Prostate gland (tissue), 2 donors: ENCODE results near the gene EIF2AK2. TPM values are rescaled to one million over a fixed set of nuclear protein-coding genes. Genes with fewer than 3 reads are reported as not detected.
"Not testable (repeated sequence)": the region's sequence is repeated elsewhere in the genome, so short reads cannot be mapped to it uniquely, and the experiment has no call there.

ENCODE experiments used
- DNase-seq: peaks from one replicate; pipeline ENCODE4 v3.0.0-alpha.2; 2019; ENCODE audit warnings: low spot score
- H3K27ac ChIP-seq, 2 donors: fragments of 200-600 bp; sonication (generic); 2 replicates each; pipeline ENCODE4 v1.5.1; 2017 to 2019
- H3K27me3 ChIP-seq: fragments of 200-600 bp; sonication (generic); replicated peaks from 2 replicates; pipeline ENCODE4 v1.5.1; 2019; ENCODE audit not compliant: insufficient read depth
- H3K36me3 ChIP-seq, 2 donors: fragments of 200-600 bp; sonication (generic); 1 replicate in 1 of 2; 2 replicates in 1 of 2; pipeline versions ENCODE4 v1.5.1 to v1.8.1; 2017 to 2019
- H3K4me1 ChIP-seq: fragments of 200-600 bp; sonication (generic); replicated peaks from 2 replicates; pipeline ENCODE4 v1.5.1; 2019
- H3K4me3 ChIP-seq, 2 donors: fragments of 200-600 bp; sonication (generic); 2 replicates each; pipeline ENCODE4 v1.5.1; 2017 to 2019
- H3K9me3 ChIP-seq: fragments of 200-600 bp; sonication (generic); 2 replicates; pipeline ENCODE4 v1.5.1; 2017
- CTCF ChIP-seq, 4 experiments: fragments of 200-600 bp in 2 of 4; fragments of 450-650 bp in 2 of 4; sonication (generic) in 2 of 4; IDR thresholded peaks; 1 replicate in 3 of 4; 2 replicates in 1 of 4; pipeline ENCODE4 v1.5.1; 2016 to 2019; ENCODE audit warnings: antibody characterized with exemption in 4 of 4, mild to moderate bottlenecking in 2 of 4, moderate library complexity in 2 of 4
- POLR2A ChIP-seq: fragments of 450-650 bp; IDR thresholded peaks from one replicate; pipeline ENCODE4 v1.6.1; 2016; ENCODE audit warnings: antibody characterized with exemption, mild to moderate bottlenecking
- POLR2AphosphoS5 ChIP-seq: sonication (generic); formaldehyde crosslinking; IDR thresholded peaks from one replicate; pipeline ENCODE4 v1.6.1; 2017; ENCODE audit warnings: antibody characterized with exemption
- WGBS: methylation state at CpG from one replicate; pipeline ENCODE4 v1.1.5; 2018; 5-methylcytosine and 5-hydroxymethylcytosine counted together
- intact Hi-C: fragments of 100-400 bp; cut with DNase I; formaldehyde crosslinking; loops from one replicate; pipeline ENCODE4 v1.14.2; 2022
- total RNA-seq, 2 donors: library from RNA; depleted of rRNA; stranded (reverse); fragments of >200 nt; gene quantifications; one replicate each; pipeline ENCODE4 v1.1.0, GENCODE V29; 2016

EIF2AK2 gene
- total RNA-seq, 2 donors from 2014 or later: 20.8 to 32.1 TPM

GRCh38 chr2:37201208-37201607 is 44.4 kb upstream of the EIF2AK2 start:
- TF ChIP-seq CTCF (IDR thresholded peaks at IDR 0.05) (no peak), POLR2A (no peak), POLR2AphosphoS5 (no peak)
- Histone ChIP-seq H3K4me3 (no peak overlapping the region), H3K9me3 (no peaks in the 10 kb centered on the region), H3K4me1 (no peaks in the 10 kb centered on the region), H3K27me3 (no peaks in the 10 kb centered on the region), H3K27ac (no peak overlapping the region), H3K36me3 (peaks cover 0 to 9% of the 10 kb centered on the region in 2 donors)
- intact Hi-C loops: no loop called here
- DNase-seq: no peak
- WGBS: 88% methylated on average over 1 of the region's 1 CpG

GRCh38 chr2:37198681-37199065 is 41.9 kb upstream of the EIF2AK2 start:
- peaks cover 0 to 9% of the 10 kb centered on the region in 2 donors for H3K36me3 ChIP-seq
- 89% methylated on average over 8 of the region's 8 CpGs for WGBS
- no peak for TF ChIP-seq CTCF (IDR thresholded peaks at IDR 0.05)
- TF ChIP-seq POLR2A: no peak
- no peak for TF ChIP-seq POLR2AphosphoS5
- intact Hi-C loops: no loop called here
- DNase-seq: no peak
- no peaks in the 10 kb centered on the region for H3K9me3 ChIP-seq
- H3K4me3 ChIP-seq: no peak overlapping the region
- H3K27me3 ChIP-seq: no peaks in the 10 kb centered on the region
- H3K27ac ChIP-seq: no peak overlapping the region
- no peaks in the 10 kb centered on the region for H3K4me1 ChIP-seq

- Histone ChIP-seq H3K27me3 (no peaks in the 10 kb centered on the region), H3K4me1 (no peaks in the 10 kb centered on the region), H3K27ac (peak within 1 kb of the TSS; percentile 78 to 85), H3K36me3 (peaks cover 0 to 9% of the 10 kb centered on the region in 2 donors), H3K4me3 (peak within 1 kb of the TSS; percentile 63 to 67), H3K9me3 (no peaks in the 10 kb centered on the region)
- WGBS: under 1% methylated on average over 72 of the region's 72 CpGs
- DNase-seq: peak; percentile 78
- intact Hi-C loops: no loop called here
- TF ChIP-seq POLR2AphosphoS5: peak; percentile 95
- TF ChIP-seq POLR2A: peak; percentile 88
- peak in 1 of 4 experiments; percentile 14 for TF ChIP-seq CTCF (IDR thresholded peaks at IDR 0.05)
Observed at GRCh38 chr2:37196320-37197195, 39.8 kb upstream of the EIF2AK2 start, which contains the start of gene CEBPZOS. Gene CEBPZOS, plus strand, starts transcription at chr2:37196496. Its CDS starts 3,209 bp downstream, at chr2:37199705.

GRCh38 chr2:37195862-37196319 is 39.1 kb upstream of the EIF2AK2 start:
- 85% methylated on average over 20 of the region's 20 CpGs for WGBS
- H3K4me1 ChIP-seq, intact Hi-C loops, H3K9me3 ChIP-seq, H3K36me3 ChIP-seq, H3K27me3 ChIP-seq, DNase-seq: not testable (repeated sequence)
- peak overlapping the region; percentile 63 to 67 for H3K4me3 ChIP-seq
- peak overlapping the region; percentile 78 to 85 for H3K27ac ChIP-seq

GRCh38 chr2:37192551-37192950 is 35.8 kb upstream of the EIF2AK2 start:
- H3K27ac ChIP-seq: no peak overlapping the region
- no peaks in the 10 kb centered on the region for H3K27me3 ChIP-seq
- no peaks in the 10 kb centered on the region for H3K36me3 ChIP-seq
- 72% methylated on average over 1 of the region's 1 CpG for WGBS
- DNase-seq: no peak
- no peak overlapping the region for H3K4me3 ChIP-seq
- no peaks in the 10 kb centered on the region for H3K9me3 ChIP-seq
- no peak for TF ChIP-seq POLR2AphosphoS5
- no peak for TF ChIP-seq CTCF (IDR thresholded peaks at IDR 0.05)
- no peak for TF ChIP-seq POLR2A
- intact Hi-C loops: no loop called here
- H3K4me1 ChIP-seq: no peaks in the 10 kb centered on the region
